Spinal cord (tissue), 10 donors: ENCODE data around the gene SRP14. TPM values are rescaled to one million over a fixed set of nuclear protein-coding genes. Genes with fewer than 3 reads are reported as not detected.
A peak's percentile ranks its signal among the peaks of the same experiment; 100 is the strongest.

ENCODE experiments used
- DNase-seq, 6 donors: peaks; one replicate each; pipeline versions ENCODE4 v3.0.0 to v3.0.0-alpha.2; 2013 to 2015; ENCODE audit warnings: low spot score in 6 of 6, low read depth in 4 of 6
- H3K27ac ChIP-seq: one replicate; pipeline ENCODE4 v1.5.1; 2013; ENCODE audit warnings: low read depth, low read length, control low read depth
- H3K27me3 ChIP-seq: one replicate; pipeline ENCODE4 v1.6.1; 2013; ENCODE audit warnings: low read length; ENCODE audit not compliant: control insufficient read depth, insufficient read depth
- H3K36me3 ChIP-seq: one replicate; pipeline ENCODE4 v1.6.1; 2013; ENCODE audit warnings: low read length; ENCODE audit not compliant: control insufficient read depth, insufficient read depth
- H3K4me1 ChIP-seq: one replicate; pipeline ENCODE4 v1.6.1; 2013; ENCODE audit warnings: low read length; ENCODE audit not compliant: control insufficient read depth, insufficient read depth
- H3K4me3 ChIP-seq: one replicate; pipeline ENCODE4 v1.5.1; 2013; ENCODE audit warnings: low read depth, low read length, control low read depth
- H3K9me3 ChIP-seq: one replicate; pipeline ENCODE4 v1.6.1; 2013; ENCODE audit warnings: low read length; ENCODE audit not compliant: control insufficient read depth, insufficient read depth
- WGBS: methylation state at CpG from one replicate; pipeline ENCODE4 v1.1.5; 2013; ENCODE audit warnings: missing lambda C conversion rate; ENCODE audit not compliant: insufficient coverage; 5-methylcytosine and 5-hydroxymethylcytosine counted together
- polyA plus RNA-seq, 2 donors: library from polyadenylated mRNA; unstranded; fragments of 120-200 nt; gene quantifications; one replicate each; pipeline ENCODE4 v1.2.1, GENCODE V29; 2013; ENCODE audit not compliant: insufficient read length in 2 of 2
- total RNA-seq, 2 donors: library from RNA; depleted of rRNA in 1 of 2; stranded (reverse); fragments of 120-200 nt in 1 of 2; fragments of >200 nt in 1 of 2; gene quantifications; one replicate each; pipeline versions ENCODE4 v1.2.3 to v1.2.4, GENCODE V29; 2013 to 2014
- donor health status: healthy.

The SRP14 gene
- total and polyA plus RNA-seq, 4 donors: 149 to 561 (median 424) TPM

DNA sequence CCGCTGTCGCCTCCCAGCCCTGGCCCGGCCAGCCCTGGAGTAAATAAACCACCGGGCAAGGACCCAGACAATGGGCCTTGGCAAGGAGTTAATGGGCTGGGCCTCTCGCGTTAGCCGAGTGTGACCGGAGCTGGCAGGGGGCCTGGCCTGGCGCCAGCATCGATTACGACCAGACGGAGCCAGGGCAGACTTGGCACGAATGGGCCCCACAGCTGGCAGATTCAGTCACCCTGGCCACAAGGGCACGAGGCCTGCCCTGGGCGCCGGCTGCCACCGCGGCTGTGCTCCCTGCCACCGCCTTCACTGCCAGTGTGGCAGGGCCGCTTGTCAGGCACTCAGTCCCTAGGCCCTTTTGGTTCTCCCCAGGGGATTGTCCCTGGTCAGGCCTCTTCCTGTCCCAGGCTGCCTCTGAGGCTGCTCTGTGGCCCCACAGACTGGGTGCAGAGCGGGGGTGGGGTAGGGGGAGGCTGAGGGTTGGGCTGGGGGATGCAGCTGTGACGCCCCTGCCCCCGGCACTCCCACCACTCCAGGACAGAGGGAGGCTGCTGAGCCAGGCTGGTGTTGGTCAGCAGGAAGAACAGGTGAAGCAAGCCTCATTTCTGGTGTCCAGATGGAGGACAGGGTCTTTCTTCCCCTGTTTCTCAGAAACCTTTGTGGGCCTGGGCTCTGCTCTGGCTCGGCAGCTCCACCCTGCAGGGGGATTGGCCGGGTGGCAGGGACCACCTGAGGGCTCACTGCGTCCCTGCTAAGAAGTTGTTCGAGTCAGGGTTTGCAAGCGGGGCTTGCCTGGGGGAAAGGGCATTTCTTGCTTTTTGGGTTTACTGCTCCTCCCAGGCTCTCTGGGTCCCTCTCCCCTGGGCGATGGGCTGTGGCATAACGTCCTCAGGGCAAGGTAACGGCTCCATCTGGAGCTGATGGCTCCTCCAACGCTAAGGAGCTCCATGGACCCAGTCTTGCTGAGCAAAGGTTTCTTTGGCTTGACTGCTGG is 30.5 kb upstream of the SRP14 start:
- Histone ChIP-seq H3K27ac (peak overlapping the region; percentile 54), H3K27me3 (peaks cover 4% of the 10 kb centered on the region), H3K9me3 (no peaks in the 10 kb centered on the region), H3K4me1 (peaks cover 31% of the 10 kb centered on the region), H3K4me3 (no peak overlapping the region), H3K36me3 (no peaks in the 10 kb centered on the region)
- peak in 5 of 6 donors; percentile 81 to 96 (median 86) for DNase-seq
- 26% methylated on average over 28 of the region's 32 CpGs for WGBS

DNA sequence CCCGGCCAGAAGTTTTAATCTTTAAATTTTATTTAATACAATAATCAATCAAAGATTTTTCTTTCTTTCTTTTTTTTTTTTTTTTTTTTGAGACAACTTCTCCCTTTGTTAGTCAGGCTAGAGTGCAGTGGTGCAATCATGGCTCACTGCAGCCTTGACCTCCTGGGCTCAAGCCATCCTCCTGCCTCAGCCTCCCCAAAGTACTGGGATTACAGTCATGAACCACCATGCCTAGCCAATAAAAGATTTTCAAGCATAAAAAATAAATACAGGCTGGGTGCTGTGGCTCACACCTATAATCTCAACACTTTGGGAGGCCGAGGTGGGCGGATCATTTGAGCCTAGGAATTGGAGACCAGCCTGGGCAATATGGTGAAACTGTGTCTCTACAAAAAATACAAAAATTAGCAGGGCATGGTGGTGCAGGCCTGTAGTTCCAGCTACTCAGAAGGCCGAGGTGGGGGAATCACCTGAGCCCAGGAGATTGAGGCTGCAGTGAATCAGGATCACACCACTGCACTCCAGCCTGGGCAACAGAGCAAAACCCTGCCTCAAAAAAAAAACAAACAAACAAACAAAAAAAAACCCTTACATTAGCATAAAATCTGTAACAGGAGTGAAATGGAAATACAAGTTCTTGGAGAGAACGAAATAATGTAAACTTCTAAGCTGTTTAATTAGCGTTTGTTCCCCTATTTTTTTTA is 29.1 kb upstream of the SRP14 start:
- Histone ChIP-seq H3K4me1 (peaks cover 42% of the 10 kb centered on the region), H3K27ac (no peak overlapping the region), H3K27me3 (peaks cover 4% of the 10 kb centered on the region), H3K36me3 (no peaks in the 10 kb centered on the region), H3K9me3 (no peaks in the 10 kb centered on the region), H3K4me3 (no peak overlapping the region)
- no peak for DNase-seq
- 78% methylated on average over 3 of the region's 6 CpGs for WGBS

DNA sequence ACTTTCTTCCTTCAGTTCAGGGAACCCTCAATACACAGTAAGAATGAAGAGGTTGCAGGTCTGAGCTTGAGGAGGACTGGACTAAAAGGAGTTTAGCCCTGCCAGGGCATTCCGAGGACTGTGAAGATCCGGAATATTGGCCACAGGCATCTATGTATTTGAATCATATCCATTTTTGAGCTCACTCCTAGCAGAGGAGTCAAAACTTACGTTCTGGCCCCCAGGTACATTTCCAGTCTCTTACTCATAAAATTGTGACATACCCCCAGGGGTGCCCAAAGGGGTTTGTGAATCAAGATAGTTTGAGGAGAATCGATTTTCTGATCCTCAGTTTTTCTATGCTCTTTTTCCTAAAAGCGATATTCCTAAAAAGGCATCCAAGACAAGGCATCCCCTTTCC is 27.6 kb upstream of the SRP14 start:
- Histone ChIP-seq H3K27me3 (peaks cover 2% of the 10 kb centered on the region), H3K4me3 (no peak overlapping the region), H3K4me1 (peaks cover 41% of the 10 kb centered on the region), H3K27ac (no peak overlapping the region), H3K36me3 (no peaks in the 10 kb centered on the region), H3K9me3 (no peaks in the 10 kb centered on the region)
- no peak for DNase-seq
- WGBS: 100% methylated on average over 2 of the region's 5 CpGs

DNA sequence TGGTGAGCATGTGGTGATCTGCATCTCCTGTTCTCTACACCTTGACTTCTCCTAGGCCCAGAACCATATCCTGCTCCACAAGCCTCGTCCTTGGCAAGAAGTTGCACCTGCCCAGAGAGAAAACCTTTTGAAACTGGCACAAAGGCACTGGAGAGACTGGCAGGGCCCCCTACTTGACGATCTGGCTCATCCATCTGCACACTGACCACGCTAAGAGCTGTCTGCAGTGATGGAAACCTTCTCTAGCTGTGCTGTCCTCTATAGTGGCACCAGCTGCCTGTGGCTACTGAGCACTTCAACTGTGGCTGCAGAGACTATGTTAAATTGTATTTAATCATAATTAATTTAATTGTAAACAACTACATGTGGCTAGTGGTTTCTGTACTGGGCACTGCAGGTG is 26.2 kb upstream of the SRP14 start:
- no peak overlapping the region for H3K27ac ChIP-seq
- H3K9me3 ChIP-seq: no peaks in the 10 kb centered on the region
- H3K4me1 ChIP-seq: peaks cover 38% of the 10 kb centered on the region
- no peaks in the 10 kb centered on the region for H3K36me3 ChIP-seq
- 61% methylated on average over 3 of the region's 3 CpGs for WGBS
- DNase-seq: no peak
- no peak overlapping the region for H3K4me3 ChIP-seq
- peaks cover 2% of the 10 kb centered on the region for H3K27me3 ChIP-seq

DNA sequence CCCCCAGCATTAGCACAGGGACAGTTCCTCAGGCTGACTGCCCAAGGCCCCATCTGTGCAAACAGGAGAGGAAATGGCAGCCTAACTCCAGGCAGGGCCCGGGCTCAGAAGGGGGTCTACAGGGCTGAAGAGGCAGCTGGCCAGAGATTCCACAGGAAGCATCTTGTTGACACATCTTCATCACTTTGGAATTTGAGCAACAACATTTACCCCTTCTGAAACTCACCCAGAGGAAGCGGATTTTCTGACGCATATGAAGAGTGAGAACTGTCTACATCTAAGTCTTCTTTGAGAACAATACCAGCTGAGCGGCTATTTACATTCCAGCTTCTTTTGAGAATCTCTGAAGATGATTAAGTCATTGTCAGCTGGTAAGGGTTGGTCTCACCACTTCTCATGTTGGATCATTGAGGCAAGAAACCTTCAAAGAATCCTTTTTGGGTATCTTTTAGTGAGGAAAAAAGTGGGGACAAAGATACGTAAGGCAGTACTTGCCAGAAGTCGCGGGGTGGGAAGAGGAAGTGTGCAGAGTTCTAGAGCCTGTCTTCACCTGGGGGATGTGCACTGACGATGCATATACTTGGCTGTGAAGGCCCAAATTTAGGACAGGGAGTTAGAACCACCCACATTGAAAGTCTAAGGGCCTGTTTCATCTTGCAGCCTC is 25.4 kb upstream of the SRP14 start:
- H3K36me3 ChIP-seq: no peaks in the 10 kb centered on the region
- peaks cover 30% of the 10 kb centered on the region for H3K4me1 ChIP-seq
- H3K27me3 ChIP-seq: peaks cover 2% of the 10 kb centered on the region
- peak overlapping the region; percentile 76 for H3K27ac ChIP-seq
- H3K9me3 ChIP-seq: no peaks in the 10 kb centered on the region
- peak in 1 of 6 donors; percentile 65 for DNase-seq
- 78% methylated on average over 6 of the region's 8 CpGs for WGBS
- H3K4me3 ChIP-seq: no peak overlapping the region

DNA sequence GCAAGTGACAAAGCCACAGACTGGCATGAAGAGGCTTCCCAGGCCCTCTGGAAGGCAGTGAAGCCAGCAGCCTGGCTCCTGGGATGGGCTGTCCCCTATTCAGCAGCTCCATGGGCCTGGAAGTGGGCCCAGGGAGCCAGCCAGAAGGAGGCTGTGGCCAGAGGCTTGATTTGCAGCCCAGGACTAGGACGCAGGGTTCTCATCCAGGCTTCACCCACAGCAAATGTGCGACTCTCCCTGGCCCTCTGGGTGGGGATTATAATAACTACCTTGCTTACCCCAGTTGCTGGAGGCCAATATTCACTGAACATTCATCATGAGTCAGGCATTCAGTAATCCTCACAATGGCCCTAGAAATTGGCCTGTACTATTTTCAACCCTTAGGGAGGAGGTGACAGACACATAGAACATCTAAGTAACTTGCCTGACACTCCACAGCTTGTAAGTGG is 24.6 kb upstream of the SRP14 start:
- Histone ChIP-seq H3K36me3 (no peaks in the 10 kb centered on the region), H3K4me3 (no peak overlapping the region), H3K27ac (peak overlapping the region; percentile 29), H3K4me1 (peaks cover 23% of the 10 kb centered on the region), H3K9me3 (no peaks in the 10 kb centered on the region), H3K27me3 (peaks cover 2% of the 10 kb centered on the region)
- WGBS: 40% methylated on average over 1 of the region's 2 CpGs
- peak in 2 of 6 donors; percentile 14 to 40 for DNase-seq

DNA sequence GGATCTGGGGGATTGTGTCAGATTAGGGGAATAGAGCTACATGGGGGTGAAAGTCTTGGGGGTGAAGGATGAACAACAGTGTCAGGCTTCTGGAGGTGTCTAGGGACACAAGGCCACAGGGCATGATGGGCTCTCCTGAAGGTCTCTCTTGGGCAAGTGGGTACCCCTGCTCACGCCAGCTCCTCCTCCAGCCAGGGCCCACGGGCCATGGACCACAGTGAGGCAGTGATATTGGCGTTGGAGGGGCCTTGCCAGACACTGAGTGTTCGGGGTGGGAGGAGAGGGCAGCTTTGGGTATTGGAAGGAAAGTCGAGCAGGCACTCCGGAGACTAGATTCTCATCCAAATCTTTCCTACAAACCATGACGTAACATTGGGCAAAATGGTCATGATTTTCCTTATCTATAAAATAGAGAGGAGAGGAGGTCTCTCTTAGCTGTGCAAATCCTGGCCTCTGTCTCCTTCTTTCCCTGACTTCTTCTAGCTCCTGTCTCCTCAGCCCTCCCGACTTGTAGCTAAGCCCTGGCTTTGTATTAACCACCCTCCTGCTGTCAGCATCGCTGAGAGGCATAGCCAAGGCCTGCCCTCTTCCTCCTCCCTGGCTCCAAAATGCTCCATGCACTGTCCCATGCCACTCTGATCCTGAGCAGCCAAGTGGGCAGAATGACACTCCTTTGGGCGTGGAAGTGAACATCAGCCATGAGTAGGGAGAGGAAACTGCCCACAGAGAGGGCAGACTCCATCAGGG is 24.0 kb upstream of the SRP14 start:
- Histone ChIP-seq H3K27me3 (peaks cover 2% of the 10 kb centered on the region), H3K27ac (no peak overlapping the region)
- 47% methylated on average over 4 of the region's 10 CpGs for WGBS

DNA sequence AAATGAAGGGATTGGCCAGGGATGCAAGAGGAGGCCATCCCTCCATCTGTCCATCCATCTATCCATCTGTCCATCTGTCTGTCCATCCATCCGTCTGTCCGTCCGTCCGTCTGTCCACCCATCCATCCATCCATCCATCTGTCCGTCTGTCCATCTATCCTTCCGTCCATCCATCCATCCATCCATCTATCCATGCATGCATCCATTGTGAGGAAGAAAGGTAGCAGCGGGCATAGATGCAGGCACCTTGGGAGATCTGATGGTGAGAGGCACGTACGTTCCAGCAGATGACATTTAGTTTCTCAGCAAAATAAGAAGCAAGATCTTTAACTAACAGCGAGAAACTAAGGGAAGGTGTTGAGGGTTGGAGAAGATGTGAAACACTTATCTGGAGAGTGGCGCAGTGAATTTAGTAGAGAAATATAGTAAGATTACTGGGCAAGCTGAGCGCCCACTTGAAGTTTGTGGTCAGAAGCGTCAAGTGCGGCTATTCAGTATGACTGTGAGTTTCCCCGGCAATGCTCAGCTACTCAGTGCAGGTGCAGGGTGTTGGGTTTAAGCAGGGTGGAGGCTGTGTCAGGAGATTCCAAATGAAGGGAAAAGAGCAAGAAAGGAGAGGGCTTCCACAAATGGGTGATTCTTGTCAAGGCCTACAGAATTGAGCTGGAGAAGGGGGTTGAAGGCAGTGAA is 22.4 kb upstream of the SRP14 start:
- no peak overlapping the region for H3K4me3 ChIP-seq
- no peaks in the 10 kb centered on the region for H3K36me3 ChIP-seq
- DNase-seq: no peak
- no peaks in the 10 kb centered on the region for H3K9me3 ChIP-seq
- WGBS: 91% methylated on average over 10 of the region's 15 CpGs
- peaks cover 17% of the 10 kb centered on the region for H3K4me1 ChIP-seq
- H3K27me3 ChIP-seq: peaks cover under 1% of the 10 kb centered on the region
- no peak overlapping the region for H3K27ac ChIP-seq

More for the DNA sequence above, 24.0 kb upstream of the SRP14 start:
- H3K36me3 ChIP-seq: no peaks in the 10 kb centered on the region
- H3K9me3 ChIP-seq: no peaks in the 10 kb centered on the region
- no peak overlapping the region for H3K4me3 ChIP-seq
- peak in 2 of 6 donors; percentile 22 to 79 for DNase-seq
- H3K4me1 ChIP-seq: peaks cover 19% of the 10 kb centered on the region
